Iris pigment epithelial cell (primary cell): Measurements from ENCODE around the gene CXCR6.

Experiments used
- DNase-seq: peaks from one replicate; pipeline ENCODE4 v3.0.0-alpha.2; 2011; ENCODE audit warnings: low read depth

CXCR6 gene

GRCh38 chr3:45922039-45922326, 21.3 kb upstream of the CXCR6 start:
- DNase-seq, result no peak

- no peak for DNase-seq
These were observed 20.2 kb upstream of the CXCR6 start for GRCh38 chr3:45922950-45923590.

GRCh38 chr3:45923755-45924154, 19.5 kb upstream of the CXCR6 start:
- DNase-seq, result peak; percentile 34

- no peak for DNase-seq
These were observed 15.4 kb upstream of the CXCR6 start for GRCh38 chr3:45927881-45928280.

DNA sequence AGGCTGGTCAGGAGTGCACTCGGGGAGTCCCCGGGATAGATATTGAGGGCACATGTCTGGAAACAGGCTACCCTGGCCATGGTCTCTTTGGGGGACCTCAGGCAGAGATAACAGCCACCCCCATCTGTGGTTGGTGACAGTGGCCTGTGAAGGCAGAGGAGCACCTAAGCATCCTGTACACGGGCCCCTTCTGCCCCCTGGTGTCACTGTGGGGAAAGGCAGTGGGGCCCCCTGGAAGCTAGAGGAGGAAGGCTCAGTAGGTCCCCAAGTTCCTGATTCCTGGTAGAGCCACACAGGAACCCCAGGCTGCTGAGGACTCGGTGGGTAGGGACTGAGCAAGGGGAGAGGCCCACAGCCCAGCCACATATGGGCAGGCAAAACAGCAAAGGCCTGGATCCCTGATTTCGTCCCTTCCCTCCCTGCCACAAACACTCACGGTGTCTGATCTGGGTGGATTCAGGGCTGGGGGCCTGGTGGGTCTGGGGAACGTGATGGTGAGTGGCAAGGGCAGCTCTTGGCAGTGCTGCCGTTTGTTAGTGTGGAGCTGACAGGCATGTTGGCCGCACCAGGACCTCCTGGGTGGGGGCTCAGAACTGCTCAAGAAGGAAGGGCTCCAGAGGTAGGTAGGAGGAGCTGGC, 14.1 kb upstream of the CXCR6 start:
- peak; percentile 33 for DNase-seq

- no peak for DNase-seq
These were observed 11.8 kb upstream of the CXCR6 start for GRCh38 chr3:45931496-45931895.

- no peak for DNase-seq
These were observed 11.2 kb upstream of the CXCR6 start for GRCh38 chr3:45932112-45932511.

DNA sequence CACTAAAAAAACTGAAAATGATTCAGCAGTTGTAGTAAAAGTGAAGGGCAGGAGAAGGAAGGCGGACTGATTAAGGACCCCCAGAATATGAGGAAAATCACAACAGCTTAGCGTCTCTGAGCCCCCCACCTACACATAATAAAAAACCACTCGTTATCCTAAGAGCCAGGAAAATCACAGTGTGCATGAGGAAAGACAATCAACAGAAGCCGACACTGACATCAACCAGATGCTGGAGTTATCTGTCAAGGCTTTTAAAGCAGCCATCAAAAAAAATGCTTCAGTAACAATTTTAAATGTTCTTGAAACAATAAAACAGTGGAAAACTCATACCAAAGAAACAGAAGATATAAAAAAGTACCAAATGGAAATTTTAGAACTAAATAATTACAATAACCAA, 9.7 kb upstream of the CXCR6 start:
- no peak for DNase-seq

- no peak for DNase-seq
These were observed 7.0 kb upstream of the CXCR6 start for GRCh38 chr3:45936261-45936660.

GRCh38 chr3:45937206-45938042, 5.8 kb upstream of the CXCR6 start:
- no peak for DNase-seq

DNA sequence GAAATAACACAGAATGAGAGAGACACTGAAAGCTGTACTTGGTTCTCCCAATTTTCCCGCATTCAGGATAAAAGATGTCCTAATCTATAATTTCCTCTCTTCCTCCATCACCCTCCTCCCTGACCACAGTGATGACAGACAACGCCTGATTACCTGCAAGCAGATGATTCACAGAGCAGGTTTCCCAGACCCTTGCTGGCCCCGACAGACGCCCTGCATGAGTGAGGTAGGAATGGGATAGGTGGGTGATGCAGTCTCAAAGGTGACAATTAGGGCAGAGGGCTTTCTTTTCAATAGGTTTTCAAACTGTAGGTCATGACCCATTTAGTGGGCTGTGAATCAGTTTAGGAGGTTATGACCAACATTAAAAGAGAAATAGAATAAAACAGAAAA, 5.2 kb upstream of the CXCR6 start:
- no peak for DNase-seq

DNA sequence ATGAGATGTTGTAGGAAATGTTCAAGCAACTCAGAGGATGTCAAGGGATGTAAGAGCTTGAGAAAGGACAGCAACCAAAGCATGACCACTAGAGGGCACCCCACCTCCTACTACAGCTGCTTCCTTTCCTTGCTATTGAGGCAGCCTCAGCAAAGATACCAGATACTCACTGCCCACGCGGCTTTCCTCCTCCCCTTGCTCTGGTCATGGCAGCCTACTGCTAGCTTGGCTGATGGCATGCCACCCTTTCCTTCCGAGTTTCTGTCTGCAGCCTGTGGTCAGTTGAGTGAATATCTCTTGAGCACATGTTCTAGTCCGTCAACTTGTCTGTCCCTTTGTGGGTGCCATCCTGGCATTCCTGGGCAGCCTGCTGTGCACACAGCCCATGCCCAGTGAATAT, 4.4 kb upstream of the CXCR6 start:
- DNase-seq, result peak; percentile 91

GRCh38 chr3:45939341-45939771, 3.9 kb upstream of the CXCR6 start:
- DNase-seq, result no peak

- DNase-seq, result no peak
These were observed 3.1 kb upstream of the CXCR6 start for GRCh38 chr3:45940004-45940780.

- DNase-seq, result no peak
These were observed 2.4 kb upstream of the CXCR6 start for GRCh38 chr3:45940781-45941365.

DNA sequence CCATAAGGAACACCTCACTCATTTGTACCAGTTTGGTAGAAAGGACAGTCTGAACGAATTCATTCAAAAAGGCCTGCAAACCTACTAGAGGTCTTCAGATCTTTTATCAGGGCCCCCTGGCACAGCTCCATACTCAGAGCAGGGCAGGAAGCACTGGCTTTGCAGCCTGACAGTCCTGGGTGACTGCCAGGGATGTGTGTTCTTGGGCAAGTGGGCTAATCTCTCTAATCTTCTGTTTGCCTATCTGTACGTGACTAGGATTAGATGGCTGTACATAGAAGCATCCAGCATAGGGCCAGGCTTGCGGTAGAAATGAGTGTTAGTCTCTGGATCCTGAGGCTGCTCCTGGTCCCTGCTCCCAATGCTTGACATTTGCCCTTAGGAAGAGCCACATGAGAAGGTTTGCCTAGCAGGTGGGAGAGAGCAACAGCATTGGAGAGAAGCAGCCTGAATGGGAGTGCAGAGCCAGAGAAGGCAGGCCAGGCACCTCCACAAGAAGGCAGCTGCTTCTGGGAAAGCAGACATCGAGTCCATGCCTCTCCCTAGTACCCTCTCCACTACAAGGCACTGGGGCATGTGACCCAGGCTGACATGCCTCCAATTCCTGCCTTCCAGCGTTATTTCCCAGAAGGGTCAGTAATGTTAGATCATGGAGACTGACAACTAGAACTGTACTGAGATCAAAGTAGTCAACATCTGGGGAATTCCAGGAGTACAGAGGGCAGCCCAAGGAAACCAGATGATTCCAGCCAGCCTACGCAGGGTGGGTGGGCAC, 1.0 kb upstream of the CXCR6 start:
- peak; percentile 62 for DNase-seq

GRCh38 chr3:45944830-45945620, 1.8 kb downstream of the CXCR6 start:
- no peak for DNase-seq

DNA sequence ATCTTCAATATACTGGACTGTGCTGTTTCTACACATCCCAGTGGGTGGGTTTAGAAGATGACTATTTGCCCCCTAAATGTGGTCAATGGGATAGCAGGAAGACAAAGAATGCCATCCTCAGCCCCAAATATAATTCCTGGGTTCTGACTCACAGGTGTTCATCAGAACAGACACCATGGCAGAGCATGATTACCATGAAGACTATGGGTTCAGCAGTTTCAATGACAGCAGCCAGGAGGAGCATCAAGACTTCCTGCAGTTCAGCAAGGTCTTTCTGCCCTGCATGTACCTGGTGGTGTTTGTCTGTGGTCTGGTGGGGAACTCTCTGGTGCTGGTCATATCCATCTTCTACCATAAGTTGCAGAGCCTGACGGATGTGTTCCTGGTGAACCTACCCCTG, 3.0 kb downstream of the CXCR6 start:
- no peak for DNase-seq

DNA sequence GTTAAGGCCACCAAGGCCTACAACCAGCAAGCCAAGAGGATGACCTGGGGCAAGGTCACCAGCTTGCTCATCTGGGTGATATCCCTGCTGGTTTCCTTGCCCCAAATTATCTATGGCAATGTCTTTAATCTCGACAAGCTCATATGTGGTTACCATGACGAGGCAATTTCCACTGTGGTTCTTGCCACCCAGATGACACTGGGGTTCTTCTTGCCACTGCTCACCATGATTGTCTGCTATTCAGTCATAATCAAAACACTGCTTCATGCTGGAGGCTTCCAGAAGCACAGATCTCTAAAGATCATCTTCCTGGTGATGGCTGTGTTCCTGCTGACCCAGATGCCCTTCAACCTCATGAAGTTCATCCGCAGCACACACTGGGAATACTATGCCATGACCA, 3.6 kb downstream of the CXCR6 start:
- DNase-seq, result no peak

DNA sequence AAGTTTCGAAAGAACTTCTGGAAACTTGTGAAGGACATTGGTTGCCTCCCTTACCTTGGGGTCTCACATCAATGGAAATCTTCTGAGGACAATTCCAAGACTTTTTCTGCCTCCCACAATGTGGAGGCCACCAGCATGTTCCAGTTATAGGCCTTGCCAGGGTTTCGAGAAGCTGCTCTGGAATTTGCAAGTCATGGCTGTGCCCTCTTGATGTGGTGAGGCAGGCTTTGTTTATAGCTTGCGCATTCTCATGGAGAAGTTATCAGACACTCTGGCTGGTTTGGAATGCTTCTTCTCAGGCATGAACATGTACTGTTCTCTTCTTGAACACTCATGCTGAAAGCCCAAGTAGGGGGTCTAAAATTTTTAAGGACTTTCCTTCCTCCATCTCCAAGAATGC, 4.1 kb downstream of the CXCR6 start:
- DNase-seq, result no peak

DNA sequence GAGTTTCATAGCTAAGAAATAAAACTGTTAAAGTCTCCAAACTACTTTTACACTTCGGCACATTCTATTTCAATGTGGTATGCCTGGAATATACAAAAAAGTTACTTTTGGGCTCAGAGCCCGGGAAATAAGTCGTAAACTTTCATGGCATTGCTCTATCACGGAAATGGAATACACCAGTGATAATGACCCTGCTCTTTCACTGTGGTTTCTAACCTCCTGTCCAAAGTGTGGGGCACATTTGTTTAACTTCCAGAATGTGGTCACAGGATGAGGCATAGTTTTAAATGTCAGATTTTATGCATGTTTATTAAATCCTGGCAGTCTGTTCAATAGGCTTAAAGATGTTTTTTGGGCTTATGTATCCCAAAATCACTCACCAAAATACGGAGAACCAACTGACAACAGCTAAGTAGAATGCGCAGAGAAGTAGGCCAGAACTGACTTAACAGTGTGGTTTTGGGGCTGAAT, 5.1 kb downstream of the CXCR6 start:
- DNase-seq, result no peak
